Measurements from ENCODE around the gene UGCG.
"Not testable (repeated sequence)": the region's sequence is repeated elsewhere in the genome, so short reads cannot be mapped to it uniquely, and the experiment has no call there.

UGCG gene

GRCh38 chr9:111955048-111955447, 58.4 kb downstream of the UGCG start:
- no peak overlapping the region for H3K4me3 ChIP-seq (ENCODE audit: low read depth, low read length)
- no peak for TF ChIP-seq CTCF (IDR thresholded peaks at IDR 0.05; ENCODE audit: low read depth, low read length)

GRCh38 chr9:111957856-111958631, 61.4 kb downstream of the UGCG start:
- H3K4me3 ChIP-seq (ENCODE audit: low read depth, low read length), result peak overlapping the region; percentile 47
- TF ChIP-seq CTCF (IDR thresholded peaks at IDR 0.05; ENCODE audit: low read depth, low read length), result no peak

GRCh38 chr9:111959468-111960359, 63.1 kb downstream of the UGCG start:
- TF ChIP-seq CTCF (IDR thresholded peaks at IDR 0.05; ENCODE audit: low read depth, low read length), result no peak

GRCh38 chr9:111960485-111960884, 63.9 kb downstream of the UGCG start:
- H3K4me3 ChIP-seq (ENCODE audit: low read depth, low read length), result not testable (repeated sequence)

More at GRCh38 chr9:111959468-111960359, 63.1 kb downstream of the UGCG start:
- H3K4me3 ChIP-seq (ENCODE audit: low read depth, low read length), result no peak overlapping the region

GRCh38 chr9:111961009-111961408, 64.4 kb downstream of the UGCG start:
- TF ChIP-seq CTCF (IDR thresholded peaks at IDR 0.05; ENCODE audit: low read depth, low read length), result no peak
- H3K4me3 ChIP-seq (ENCODE audit: low read depth, low read length), result no peak overlapping the region

GRCh38 chr9:111961575-111961974, 65.0 kb downstream of the UGCG start:
- TF ChIP-seq CTCF (IDR thresholded peaks at IDR 0.05; ENCODE audit: low read depth, low read length), result no peak
- no peak overlapping the region for H3K4me3 ChIP-seq (ENCODE audit: low read depth, low read length)

- H3K4me3 ChIP-seq (ENCODE audit: low read depth, low read length), result no peak overlapping the region
- TF ChIP-seq CTCF (IDR thresholded peaks at IDR 0.05; ENCODE audit: low read depth, low read length), result no peak
Measured at GRCh38 chr9:111962021-111962420, 65.4 kb downstream of the UGCG start.

Measured in WI38 (cell line).